Bronchial epithelial cell (primary cell): ENCODE results near the gene KLHL18. TPM values are rescaled to one million over a fixed set of nuclear protein-coding genes. Genes with fewer than 3 reads are reported as not detected.

ENCODE experiments used
- DNase-seq: peaks from one replicate; pipeline ENCODE4 v3.0.0-alpha.2; 2010; ENCODE audit warnings: low read depth
- FAIRE-seq: peaks from 2 replicates; lab custom pipeline; 2011; peaks lifted over from hg19 to GRCh38; lab: Jason Lieb, UNC
- H3K27me3 ChIP-seq: 2 replicates; pipeline ENCODE4 v1.5.1; 2011; ENCODE audit warnings: low read length; ENCODE audit not compliant: control insufficient read depth, insufficient read depth
- H3K36me3 ChIP-seq: 2 replicates; pipeline ENCODE4 v1.5.1; 2011; ENCODE audit warnings: low read length; ENCODE audit not compliant: control insufficient read depth, insufficient read depth
- H3K4me3 ChIP-seq: 2 replicates; pipeline ENCODE4 v1.5.1; 2011; ENCODE audit warnings: mild to moderate bottlenecking, low read depth, low read length, control low read depth
- total RNA-seq: library from RNA; depleted of rRNA; stranded (reverse); fragments of >200 nt; gene quantifications from 2 replicates; pipeline ENCODE4 v1.2.1, GENCODE V29; 2014
- TF ChIP-seq, protein P1 (sequence below): IDR thresholded peaks from 2 replicates; pipeline ENCODE4 v1.5.1; 2011; ENCODE audit warnings: mild to moderate bottlenecking, moderate library complexity, low read length, control low read depth, inconsistent platforms; ENCODE audit not compliant: insufficient read depth, severe bottlenecking

KLHL18 gene
- 25.5 and 27.0 TPM in 2 replicates for total RNA-seq

DNA sequence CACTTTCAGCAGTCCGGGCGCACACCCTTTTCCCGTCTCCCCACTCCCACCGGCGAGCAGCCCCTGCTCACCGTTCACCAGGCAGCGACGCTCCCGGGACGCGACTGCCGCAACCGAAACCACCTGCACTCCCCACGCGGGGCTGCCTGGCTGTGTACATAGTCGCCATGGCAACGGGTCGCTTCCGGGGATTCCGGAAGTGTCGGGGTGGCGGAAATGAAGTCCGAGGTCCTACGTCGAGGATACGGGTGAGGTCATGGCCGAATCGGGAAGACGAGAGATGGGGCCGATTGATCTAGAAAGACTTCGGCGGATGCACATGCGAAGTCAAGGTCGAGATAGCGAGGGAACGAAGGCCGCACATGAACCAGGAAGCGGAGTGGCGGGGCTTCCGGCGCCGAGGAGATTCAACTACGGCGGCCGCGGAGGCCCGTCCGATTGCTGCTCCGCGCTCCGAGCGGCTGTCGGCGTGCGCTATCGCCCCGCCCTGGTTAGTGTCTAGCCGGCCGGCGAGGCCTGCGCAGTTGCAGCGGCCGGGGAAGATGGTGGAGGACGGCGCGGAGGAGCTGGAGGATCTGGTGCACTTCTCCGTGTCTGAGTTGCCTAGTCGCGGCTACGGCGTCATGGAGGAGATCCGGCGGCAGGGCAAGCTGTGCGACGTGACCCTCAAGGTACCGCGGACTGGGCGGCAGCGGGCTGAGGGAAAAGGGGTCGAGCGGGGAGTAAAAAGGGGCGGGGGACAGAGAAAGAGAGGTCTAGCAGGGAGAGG lies at the start of gene KLHL18, which contains the start of gene KIF9:
Gene KLHL18, plus strand, starts transcription at position 521 of the 769 bp plus-strand sequence. Its CDS starts 22 bp downstream, at position 543.
Gene KIF9, minus strand, starts transcription at position 376 of the 769 bp plus-strand sequence. CDS start 5,425 bp downstream, outside the sequence.
- Histone ChIP-seq H3K4me3 (peak within 1 kb of the TSS; percentile 95), H3K36me3 (no peaks in the 10 kb centered on the region), H3K27me3 (no peaks in the 10 kb centered on the region)
- TF ChIP-seq, protein P1, sequence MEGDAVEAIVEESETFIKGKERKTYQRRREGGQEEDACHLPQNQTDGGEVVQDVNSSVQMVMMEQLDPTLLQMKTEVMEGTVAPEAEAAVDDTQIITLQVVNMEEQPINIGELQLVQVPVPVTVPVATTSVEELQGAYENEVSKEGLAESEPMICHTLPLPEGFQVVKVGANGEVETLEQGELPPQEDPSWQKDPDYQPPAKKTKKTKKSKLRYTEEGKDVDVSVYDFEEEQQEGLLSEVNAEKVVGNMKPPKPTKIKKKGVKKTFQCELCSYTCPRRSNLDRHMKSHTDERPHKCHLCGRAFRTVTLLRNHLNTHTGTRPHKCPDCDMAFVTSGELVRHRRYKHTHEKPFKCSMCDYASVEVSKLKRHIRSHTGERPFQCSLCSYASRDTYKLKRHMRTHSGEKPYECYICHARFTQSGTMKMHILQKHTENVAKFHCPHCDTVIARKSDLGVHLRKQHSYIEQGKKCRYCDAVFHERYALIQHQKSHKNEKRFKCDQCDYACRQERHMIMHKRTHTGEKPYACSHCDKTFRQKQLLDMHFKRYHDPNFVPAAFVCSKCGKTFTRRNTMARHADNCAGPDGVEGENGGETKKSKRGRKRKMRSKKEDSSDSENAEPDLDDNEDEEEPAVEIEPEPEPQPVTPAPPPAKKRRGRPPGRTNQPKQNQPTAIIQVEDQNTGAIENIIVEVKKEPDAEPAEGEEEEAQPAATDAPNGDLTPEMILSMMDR = no peak
- DNase-seq (peak; percentile 85), FAIRE-seq (no peak)

DNA sequence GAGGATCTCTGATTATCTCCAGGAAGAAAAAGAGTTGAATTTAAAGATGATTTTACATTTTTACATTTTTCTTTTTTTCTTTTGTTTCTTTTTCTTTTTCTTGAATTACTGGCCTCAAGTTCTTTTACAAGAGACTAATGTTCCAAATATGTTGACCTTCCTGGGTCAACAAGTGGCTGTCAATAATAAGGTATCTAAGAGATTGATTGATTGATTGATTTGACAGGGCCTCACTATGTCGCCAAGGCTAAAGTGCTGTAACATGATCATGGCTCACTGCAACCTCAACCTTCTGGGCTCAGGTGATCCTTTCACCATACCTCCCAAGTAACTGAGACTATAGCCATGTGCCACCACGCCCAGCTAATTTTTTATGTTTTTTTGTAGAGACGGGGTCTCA lies 44.7 kb upstream of the KLHL18 start:
- Histone ChIP-seq H3K36me3 (no peaks in the 10 kb centered on the region), H3K27me3 (no peaks in the 10 kb centered on the region), H3K4me3 (no peak overlapping the region)
- TF ChIP-seq, protein P1 = no peak
- DNase-seq = no peak
- no peak for FAIRE-seq

DNA sequence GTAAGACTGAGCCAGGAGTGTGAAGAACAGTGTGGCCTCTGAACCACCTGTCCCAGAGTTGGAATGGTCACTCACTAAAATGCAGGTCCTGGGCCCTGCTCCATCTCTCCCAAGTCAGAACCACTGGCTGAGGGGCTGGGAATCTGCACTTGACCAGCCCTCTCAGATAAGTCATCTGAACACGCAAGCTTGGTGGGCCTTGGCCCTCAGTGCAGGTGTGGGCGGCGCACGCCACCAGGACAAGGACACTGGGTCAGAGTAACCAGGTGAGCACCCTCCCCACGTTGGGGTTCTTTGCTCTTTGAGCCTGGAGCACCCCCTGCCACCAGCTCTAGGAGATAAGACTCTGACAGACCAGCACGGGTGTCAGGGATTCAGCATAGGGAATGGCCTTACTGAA lies 42.8 kb upstream of the KLHL18 start:
- Histone ChIP-seq H3K27me3 (no peaks in the 10 kb centered on the region), H3K4me3 (no peak overlapping the region), H3K36me3 (no peaks in the 10 kb centered on the region)
- FAIRE-seq (no peak), DNase-seq (no peak)
- TF ChIP-seq, protein P1 = no peak

GRCh38 chr3:47243419-47244147 lies 39.2 kb upstream of the KLHL18 start:
- Histone ChIP-seq H3K27me3 (no peaks in the 10 kb centered on the region), H3K36me3 (no peaks in the 10 kb centered on the region), H3K4me3 (no peak overlapping the region)
- TF ChIP-seq, protein P1 = no peak
- DNase-seq (no peak), FAIRE-seq (no peak)

GRCh38 chr3:47244531-47245100 lies 38.1 kb upstream of the KLHL18 start:
- no peaks in the 10 kb centered on the region for H3K27me3 ChIP-seq
- H3K36me3 ChIP-seq = no peaks in the 10 kb centered on the region
- DNase-seq = no peak
- H3K4me3 ChIP-seq = no peak overlapping the region
- no peak for FAIRE-seq
- TF ChIP-seq, protein P1 = no peak
